Stomach (tissue), 4 donors: ENCODE measurements around the gene MYO16.

Experiments
- POLR2A ChIP-seq, 4 donors: fragments of 450-650 bp; IDR thresholded peaks; one replicate each; pipeline ENCODE4 v1.6.1; 2016; ENCODE audit warnings: antibody characterized with exemption in 4 of 4, control low read depth in 2 of 4, mild to moderate bottlenecking in 1 of 4, moderate library complexity in 1 of 4
- TF ChIP-seq, protein P1 (sequence below), 7 experiments: fragments of 450-650 bp in 4 of 7; fragments of 200-600 bp in 3 of 7; sonication (generic) in 3 of 7; IDR thresholded peaks; one replicate each; pipeline ENCODE4 v1.5.1; 2016 to 2019; ENCODE audit warnings: antibody characterized with exemption in 7 of 7, control low read depth in 2 of 7, mild to moderate bottlenecking in 1 of 7

DNA sequence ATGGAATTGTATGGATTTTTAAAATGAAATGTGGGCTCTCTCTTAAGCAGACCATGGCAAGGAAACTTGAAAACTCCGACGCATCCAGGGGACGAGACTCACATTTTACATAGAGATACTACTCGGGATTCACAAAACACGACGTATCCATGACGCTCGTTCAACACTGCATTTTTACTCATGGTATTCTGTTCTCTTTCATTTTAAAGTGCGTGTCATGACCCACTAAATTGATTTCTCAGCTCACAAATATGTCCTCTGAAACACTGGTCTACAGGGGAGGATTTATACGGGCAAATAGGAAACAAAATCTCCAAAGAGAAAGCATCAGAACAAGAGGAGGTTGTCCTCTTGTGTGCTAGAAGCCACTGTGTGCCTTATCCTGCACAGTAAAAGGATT is 523.5 kb downstream of the MYO16 start:
- TF ChIP-seq, protein P1, sequence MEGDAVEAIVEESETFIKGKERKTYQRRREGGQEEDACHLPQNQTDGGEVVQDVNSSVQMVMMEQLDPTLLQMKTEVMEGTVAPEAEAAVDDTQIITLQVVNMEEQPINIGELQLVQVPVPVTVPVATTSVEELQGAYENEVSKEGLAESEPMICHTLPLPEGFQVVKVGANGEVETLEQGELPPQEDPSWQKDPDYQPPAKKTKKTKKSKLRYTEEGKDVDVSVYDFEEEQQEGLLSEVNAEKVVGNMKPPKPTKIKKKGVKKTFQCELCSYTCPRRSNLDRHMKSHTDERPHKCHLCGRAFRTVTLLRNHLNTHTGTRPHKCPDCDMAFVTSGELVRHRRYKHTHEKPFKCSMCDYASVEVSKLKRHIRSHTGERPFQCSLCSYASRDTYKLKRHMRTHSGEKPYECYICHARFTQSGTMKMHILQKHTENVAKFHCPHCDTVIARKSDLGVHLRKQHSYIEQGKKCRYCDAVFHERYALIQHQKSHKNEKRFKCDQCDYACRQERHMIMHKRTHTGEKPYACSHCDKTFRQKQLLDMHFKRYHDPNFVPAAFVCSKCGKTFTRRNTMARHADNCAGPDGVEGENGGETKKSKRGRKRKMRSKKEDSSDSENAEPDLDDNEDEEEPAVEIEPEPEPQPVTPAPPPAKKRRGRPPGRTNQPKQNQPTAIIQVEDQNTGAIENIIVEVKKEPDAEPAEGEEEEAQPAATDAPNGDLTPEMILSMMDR (IDR thresholded peaks at IDR 0.05) = no peak
- TF ChIP-seq POLR2A (IDR thresholded peaks at IDR 0.05) = no peak
